Measurements from ENCODE around the gene CREM.

Gene CREM

DNA sequence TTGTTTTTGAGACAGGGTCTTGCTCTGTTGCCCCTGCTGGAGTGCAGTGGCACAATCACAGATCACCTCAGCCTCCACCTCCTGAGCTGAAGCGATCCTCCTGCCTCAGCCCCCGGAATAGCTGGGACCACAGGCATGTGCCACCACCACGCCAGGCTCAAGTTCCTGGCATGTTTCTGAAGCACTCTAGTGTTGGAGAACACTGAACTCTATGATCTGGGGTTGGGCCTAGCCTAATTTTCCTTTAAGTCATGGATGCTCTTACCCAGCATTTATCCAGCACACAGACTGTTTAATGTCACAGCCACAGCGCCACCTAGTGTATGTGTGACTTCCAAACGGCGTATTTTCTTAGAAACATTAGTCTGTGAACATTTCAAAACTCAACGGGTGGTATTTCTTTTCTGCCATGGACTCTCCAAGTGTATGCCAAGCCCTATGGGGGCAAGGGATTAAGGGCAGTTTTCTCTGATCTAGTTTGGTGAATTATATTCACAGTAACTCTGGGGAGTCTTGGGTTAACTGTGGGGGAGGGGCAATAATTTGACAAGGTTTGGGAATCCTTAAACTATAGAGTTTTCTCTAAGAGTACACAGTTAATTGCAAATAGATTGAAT is 91.8 kb downstream of the CREM start:
- peak; percentile 56 to 65 (median 61) for DNase-seq (ENCODE audit: low read depth in 3 of 3, low spot score in 1 of 3)

DNA sequence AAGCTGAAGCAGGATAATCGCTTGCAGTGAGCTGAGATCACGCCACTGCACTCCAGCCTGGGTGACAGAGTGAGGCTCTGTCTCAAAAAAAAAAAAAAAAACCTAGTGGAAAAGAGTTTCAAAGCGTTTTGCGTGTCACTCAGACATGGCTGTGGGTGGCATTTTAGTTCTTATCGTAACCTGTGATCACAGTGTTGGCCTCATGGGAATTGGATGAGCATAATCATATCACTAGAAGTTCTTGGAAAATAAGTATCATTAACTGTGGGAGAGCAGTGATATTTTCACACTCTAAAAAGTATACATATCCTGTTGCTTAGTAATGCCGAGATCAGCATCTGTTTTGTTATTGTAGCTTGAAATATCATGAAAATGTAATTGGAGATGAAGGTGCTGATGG is 92.6 kb downstream of the CREM start:
- DNase-seq (ENCODE audit: low read depth in 3 of 3, low spot score in 1 of 3), result no peak

- DNase-seq (ENCODE audit: low read depth in 3 of 3, low spot score in 1 of 3), result no peak
Measured at GRCh38 chr10:35219891-35220890, 93.5 kb downstream of the CREM start.

DNA sequence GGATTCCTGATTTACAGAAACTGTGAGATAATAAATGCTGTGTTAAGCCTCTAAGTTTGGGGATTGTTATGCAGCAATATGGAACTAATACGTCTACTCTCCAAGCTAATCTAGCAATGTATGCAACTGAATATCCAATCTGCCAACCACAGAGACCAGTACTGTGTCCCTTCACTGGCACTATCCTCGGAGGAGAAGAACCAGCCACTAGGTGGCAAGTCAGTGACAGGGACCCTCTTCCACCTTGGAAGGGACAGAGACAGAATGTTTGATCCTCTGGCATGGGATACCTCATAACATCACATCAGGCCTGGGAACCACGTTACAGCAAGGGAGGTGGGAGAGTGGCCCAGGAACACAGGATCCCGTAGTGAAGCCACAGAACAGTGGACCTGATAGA is 96.4 kb downstream of the CREM start:
- no peak for DNase-seq (ENCODE audit: low read depth in 3 of 3, low spot score in 1 of 3)

DNA sequence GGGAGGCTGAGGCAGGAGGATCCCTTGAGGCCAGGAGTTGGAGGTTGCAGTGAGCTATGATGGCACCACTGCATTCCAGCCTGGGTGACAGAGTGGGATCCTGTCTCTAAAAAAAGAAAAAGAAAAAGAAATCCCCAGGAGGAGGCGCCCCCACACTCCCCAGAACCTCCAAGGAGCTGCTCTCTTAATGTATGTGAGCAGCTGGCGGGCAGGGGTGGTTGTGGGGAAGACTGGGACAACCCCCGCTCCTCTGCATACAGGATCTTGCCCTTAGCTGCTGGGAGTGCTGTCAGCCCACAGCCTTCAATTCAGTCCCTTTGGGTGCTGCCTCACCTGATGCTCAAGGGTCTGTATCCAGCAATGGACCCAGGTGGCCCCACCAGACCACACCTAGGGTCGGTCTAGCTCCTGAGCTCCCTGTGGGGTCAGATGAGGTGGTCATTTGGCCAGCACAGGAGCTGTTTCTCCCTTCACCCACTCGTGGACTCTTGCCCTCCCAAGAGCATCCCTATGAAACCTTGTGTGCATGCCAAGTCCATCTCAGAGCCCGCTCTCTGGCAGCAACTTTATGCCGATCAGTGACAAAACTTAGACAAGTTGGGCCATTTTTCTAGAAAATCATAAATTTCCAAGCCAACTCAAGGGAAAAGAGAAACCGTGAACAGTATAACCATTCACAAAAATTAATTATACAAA is 97.5 kb downstream of the CREM start:
- DNase-seq (ENCODE audit: low read depth in 3 of 3, low spot score in 1 of 3), result no peak

- DNase-seq (ENCODE audit: low read depth in 3 of 3, low spot score in 1 of 3), result no peak
Measured at GRCh38 chr10:35225204-35225603, 98.6 kb downstream of the CREM start.

DNA sequence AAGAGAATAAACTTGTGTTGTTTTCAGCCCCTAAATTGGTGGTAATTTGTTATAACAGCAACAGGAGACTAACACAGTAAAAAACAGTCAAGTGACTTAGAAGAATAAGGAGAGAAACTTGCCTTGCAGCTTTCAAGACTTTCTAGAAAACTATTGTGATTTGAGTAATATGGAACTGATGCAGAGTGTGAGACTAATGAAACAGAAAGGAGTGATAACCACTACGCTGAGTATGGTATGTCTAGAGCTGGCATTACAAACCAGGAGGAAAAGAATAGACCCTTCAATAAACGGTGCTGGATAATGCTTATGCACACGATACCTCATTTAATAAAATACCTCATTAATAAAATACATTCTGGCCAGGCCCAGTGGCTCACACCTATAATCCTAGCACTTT is 99.9 kb downstream of the CREM start:
- no peak for DNase-seq (ENCODE audit: low read depth in 3 of 3, low spot score in 1 of 3)

GRCh38 chr10:35228058-35228457 is 101.4 kb downstream of the CREM start:
- no peak for DNase-seq (ENCODE audit: low read depth in 3 of 3, low spot score in 1 of 3)

DNA sequence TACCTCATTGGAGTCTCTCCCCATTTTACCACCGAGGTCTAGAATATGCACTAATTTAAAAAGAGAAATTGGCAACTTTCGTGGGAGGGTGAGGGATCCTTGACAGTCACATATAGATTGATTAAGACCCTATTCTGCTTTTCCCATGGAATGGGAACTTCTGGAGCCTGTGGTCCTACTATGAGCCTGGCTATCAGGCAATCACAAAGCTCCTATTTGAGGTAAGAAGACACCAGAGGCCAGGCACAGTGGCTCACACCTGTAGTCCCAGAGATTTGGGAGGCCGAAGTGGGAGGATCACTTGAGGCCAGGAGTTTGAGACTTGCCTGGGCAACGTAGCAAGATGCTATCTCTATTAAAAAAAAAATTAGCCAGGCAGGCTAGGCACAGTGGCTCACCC is 105.0 kb downstream of the CREM start:
- no peak for DNase-seq (ENCODE audit: low read depth in 3 of 3, low spot score in 1 of 3)

DNA sequence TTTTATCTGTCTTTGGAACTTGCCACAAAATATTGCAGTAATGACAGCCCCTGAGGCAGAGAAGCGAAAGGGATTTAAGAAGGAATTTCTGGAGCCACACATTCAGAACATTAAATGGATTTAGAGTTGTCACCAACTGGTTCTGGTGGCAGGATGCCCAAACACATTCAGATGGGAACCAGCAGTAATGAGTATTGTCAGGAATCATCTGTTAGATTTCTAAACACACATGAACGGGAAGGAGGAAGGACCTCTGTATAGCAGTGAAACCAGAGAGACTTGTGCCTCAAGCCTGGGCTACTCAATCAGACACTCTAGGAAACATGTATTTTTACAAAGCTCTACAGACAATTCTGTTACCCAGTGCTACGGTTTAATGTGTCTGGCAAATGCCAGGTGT is 105.9 kb downstream of the CREM start:
- DNase-seq (ENCODE audit: low read depth in 3 of 3, low spot score in 1 of 3), result no peak

- DNase-seq (ENCODE audit: low read depth in 3 of 3, low spot score in 1 of 3), result no peak
Measured at GRCh38 chr10:35234073-35234472, 107.4 kb downstream of the CREM start.

- no peak for DNase-seq (ENCODE audit: low read depth in 3 of 3, low spot score in 1 of 3)
Measured at GRCh38 chr10:35236739-35237138, 110.1 kb downstream of the CREM start.

DNA sequence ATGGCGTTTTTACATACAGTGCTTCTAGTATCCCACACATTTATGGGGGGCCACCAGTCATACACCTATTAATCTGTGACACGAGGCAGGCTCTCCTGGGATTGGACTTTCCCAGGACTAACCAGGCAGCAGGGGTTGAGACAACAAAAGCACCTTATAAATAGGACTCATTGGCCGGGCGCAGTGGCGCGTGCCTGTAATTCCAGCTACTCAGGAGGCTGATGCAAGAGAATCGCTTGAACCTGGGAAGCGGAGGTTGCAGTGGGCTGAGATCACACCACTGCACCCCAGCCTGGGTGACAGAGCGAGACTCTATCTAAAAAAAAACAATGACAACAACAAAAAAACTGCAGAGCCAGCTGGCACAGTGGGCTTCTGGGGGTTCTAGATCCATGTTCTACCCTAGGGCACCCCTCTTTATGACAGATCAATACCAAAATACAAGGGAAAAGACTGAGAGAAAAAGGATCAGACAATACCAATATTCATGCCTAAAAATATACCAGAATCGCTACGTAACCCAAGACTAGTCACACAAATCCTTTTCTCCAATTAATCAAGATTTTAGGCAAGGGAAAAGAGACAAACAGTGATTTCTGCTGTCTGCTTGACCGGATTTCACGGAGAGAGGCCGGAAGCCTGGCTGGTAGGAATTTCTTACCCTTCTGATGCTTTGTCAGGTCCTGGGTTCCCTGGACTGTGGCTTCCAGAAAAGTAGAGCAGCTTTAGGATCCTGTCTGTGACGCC is 111.3 kb downstream of the CREM start:
- no peak for DNase-seq (ENCODE audit: low read depth in 3 of 3, low spot score in 1 of 3)

- DNase-seq (ENCODE audit: low read depth in 3 of 3, low spot score in 1 of 3), result no peak
Measured at GRCh38 chr10:35244549-35244948, 117.9 kb downstream of the CREM start.

DNA sequence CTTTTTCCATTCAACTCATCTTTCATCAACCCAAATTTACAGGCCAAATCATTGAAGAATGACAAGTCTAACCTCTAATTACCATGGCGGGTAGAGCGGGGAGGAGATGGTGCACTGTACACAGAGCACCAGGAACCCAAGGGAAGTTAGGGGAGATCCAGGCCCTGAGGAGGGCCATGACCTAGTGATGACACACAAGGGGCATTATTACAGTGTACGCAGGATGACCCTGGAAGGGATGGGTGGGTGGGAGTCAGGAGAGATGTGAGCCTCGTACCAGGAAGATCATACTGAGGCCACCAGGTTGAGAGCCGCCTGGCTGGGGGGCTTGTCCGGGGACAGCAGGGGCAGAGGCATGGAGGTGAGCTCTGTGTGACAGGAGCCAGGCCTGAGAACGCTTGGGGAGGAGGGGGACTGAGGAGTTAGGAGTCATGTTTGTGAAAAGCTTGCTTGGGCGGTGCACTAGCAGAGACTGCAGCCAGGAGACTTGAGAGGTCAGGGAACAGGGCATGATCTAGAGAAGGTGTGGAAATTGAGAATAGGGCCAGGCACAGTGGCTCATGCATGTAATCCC is 120.2 kb downstream of the CREM start:
- DNase-seq (ENCODE audit: low read depth in 3 of 3, low spot score in 1 of 3), result no peak

DNA sequence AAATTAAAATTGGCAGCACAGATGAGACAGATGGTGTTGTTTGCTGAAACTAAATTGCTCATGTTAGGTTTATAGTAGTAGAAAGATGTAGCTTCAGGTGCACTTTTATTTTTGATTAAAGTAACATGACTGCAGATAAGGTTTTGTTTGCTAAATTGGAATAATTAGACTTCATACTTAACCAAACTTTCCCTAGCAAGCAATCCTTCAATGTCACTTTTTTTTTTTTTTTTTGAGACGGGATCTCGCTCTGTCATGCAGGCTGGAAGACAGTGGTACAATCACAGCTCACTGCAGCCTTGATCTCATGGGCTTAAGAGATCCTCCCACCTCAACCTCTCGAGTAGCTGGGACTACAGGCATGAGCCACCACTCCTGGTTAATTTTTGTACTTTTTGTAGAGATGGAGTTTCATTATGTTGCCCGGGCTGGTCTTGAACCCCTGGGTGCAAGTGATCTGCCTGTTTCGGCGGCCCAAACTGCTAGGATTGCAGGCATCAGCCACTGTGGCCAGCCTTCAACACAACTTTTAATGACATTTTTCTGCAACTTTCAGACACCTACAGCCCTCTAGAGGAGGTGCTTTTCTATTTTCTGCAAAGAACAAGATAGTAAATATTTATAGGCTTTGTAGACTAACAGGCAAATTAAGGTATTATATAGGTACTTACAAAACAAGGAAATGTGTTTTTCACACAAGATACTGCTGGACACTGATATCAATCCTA is 124.9 kb downstream of the CREM start:
- no peak for DNase-seq (ENCODE audit: low read depth in 3 of 3, low spot score in 1 of 3)

GRCh38 chr10:35257057-35257983 is 130.7 kb downstream of the CREM start:
- no peak for DNase-seq (ENCODE audit: low read depth in 3 of 3, low spot score in 1 of 3)

DNA sequence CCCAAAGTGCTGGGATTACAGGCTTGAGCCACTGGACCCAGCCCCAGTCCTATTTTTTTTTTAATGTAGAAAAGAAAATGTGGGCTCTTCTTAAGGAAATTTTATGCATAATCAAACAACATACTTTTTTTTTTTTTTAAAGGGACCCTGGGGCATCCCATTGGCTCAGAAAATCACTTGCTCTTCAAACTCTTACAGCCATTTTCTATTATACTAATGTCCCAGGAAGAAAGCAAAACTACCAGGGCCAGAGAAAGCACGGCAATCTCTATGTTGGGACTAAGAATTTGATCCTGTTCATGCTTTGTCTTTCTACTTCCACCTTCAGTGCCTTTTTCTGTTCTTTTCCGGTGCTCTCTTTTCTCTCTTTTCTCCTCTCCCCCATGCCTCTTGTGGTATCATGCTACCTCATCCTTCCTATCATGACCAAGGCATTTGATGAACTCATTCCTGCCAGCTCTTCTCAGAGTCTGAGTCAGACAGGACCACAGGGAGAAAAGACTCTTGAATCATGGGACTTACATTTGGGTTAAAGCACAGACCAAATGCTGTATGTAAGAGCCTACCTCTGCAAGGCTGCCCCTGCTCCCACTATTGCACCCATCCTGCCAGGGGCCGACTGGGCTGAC is 133.2 kb downstream of the CREM start:
- DNase-seq (ENCODE audit: low read depth in 3 of 3, low spot score in 1 of 3), result no peak

GRCh38 chr10:35262436-35262835 is 135.8 kb downstream of the CREM start:
- DNase-seq (ENCODE audit: low read depth in 3 of 3, low spot score in 1 of 3), result no peak
